ENCODE data around the gene BBS9.

- TF ChIP-seq CTCF (IDR thresholded peaks at IDR 0.05) (no peak), POLR2A (IDR thresholded peaks at IDR 0.05) (no peak)
Measured at GRCh38 chr7:33155811-33156210, 26.4 kb downstream of the BBS9 start.

All from testis (tissue), 2 donors.